ENCODE data around the gene GSTO2. TPM values are rescaled to one million over a fixed set of nuclear protein-coding genes. Genes with fewer than 3 reads are reported as not detected.

Gene GSTO2
- total RNA-seq, 2 experiments from 2014 or later: 1.3 to 1.6 TPM

DNA sequence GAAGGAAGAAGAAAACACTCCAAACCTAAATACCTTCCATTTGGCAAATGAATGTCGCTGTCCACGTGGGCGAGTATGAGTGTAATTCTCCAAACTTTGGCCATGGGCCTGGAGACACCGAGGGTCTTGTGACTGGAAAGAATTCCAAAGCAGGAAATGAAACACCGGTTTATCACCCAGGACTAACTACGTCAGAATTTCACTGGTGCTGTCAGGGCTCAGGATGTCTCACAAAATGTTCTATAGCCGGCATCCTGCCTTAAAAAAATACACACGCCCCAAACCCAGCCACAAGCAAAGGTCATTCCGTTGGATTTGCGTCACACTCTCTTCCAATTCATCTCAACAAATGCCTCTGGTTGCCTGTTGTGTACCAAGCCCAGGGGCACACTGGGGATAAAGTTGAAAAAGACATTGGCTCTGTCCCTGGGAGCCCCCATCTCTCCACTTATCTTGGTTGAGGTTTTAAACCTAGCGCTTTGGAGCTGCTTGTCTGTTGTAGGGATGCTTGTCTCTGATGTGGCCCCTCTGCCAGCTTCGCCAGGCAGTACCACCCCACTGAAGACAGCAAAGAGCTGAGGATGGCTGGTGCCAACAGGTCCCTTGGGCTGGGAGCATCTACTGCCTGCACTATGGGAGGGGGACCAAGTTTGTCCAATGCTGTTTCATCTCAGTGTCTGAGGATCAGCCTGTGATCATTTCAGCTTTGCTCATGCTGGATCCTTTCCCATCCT lies 31.2 kb downstream of the GSTO2 start:
- ChIA-PET CTCF (interaction anchor here (0.9 kb wide), 1 partner anchor 11 kb away, joined by 3 read pairs; no protein-coding TSS in a partner anchor), POLR2A (no interaction called here)

DNA sequence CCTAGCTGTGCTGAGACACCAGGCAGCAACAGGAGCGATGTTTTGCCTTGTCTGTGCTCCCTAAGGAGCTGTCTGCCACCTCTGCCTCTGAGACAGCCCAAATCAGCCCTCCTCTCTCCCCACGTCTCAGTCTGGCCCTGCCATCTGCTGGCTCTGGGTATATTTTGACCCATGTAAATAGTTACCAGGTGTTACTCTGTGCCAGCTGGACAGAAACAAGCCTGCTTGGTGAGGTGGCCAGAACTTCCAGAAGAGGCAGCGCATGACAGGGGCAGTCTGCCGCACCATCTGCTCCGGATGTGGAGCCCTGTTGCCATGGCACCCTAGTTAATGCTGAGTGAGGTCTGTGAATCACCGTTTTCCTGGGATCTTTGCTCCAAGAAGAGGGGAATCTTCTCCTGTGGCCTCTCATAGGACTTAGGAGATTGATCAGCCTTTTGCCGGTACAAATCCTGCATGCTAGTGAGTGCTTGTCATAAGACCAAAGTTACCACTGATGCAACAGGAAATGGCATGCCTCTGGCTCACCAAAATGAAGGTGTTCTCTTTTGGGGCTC lies 31.8 kb downstream of the GSTO2 start:
- ChIA-PET POLR2A (no interaction called here), CTCF (no interaction called here)

DNA sequence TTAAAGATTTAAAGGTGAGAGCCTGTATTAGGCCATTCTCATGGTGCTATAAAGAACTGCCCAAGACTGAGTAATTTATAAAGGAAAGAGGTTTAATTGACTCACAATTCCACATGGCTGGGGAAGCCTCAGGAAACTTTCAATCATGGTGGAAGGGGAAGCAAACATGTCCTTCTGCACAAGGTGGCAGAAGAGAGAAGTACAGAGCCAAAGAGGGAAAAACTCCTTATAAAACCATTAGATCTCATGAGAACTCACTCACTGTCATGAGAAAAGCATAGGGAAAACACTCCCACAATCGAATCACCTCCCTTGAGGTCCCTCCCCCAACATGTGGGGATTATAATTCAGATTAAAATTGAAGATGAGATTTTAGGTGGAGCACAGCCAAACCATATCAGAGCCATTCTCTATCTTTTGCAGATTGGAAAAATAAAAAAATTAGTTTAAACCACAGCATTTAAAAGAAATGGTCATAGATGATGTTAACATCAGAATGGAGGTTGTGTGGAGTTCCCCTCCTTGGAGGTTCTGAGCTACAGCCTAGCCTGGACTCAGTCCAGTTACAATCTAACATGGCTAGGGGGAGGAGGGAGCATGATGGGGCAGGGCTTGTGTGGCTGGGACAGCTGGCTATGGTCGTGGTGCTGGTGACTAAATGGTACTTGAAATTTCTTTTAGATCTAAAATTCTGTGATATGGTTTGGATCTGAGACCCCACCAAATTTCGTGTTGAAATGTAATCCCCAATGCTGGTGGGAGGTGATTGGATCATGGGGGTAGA lies 33.1 kb downstream of the GSTO2 start:
- CTCF ChIA-PET: no interaction called here
- POLR2A ChIA-PET: no interaction called here

DNA sequence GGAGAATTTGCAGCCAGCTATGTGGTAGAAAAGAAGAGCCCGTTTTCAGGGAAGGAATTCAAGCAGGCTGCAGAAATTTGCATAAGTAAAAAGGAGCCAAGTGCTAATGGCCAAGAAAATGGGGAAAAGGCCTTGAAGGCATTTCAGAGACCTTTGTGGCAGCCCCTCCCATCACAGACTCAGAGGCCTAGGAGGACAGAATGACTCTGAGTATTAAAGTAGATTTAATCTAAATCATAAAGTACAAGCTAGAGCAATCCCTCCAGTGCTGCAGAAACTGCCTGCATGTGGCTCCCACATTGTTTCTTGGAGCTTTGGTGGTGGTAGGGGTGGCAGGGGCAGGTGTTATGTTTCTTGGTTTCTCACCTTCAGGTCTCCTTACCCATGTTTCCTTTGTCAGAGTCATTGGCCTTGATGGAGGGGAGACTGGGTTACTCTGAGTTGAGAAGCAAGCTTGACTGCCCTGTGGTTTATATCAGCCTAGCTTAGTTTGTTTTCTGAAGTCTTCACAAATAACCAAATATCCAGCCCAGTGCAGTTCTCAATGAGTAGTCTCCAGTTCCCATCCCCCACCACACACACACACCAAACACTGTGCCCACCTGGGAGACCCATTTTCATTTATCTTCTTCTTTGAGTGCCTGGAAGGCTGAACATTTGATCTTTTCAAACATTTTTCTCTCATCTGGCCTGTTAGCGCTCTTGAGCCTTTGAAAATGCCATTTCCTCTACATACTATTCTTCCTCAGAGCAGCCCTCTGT lies 34.8 kb downstream of the GSTO2 start:
- CTCF ChIA-PET: interaction anchor here (1.1 kb wide), 1 partner anchor 29 kb away, joined by 3 read pairs; no protein-coding TSS in a partner anchor
- POLR2A ChIA-PET: no interaction called here

DNA sequence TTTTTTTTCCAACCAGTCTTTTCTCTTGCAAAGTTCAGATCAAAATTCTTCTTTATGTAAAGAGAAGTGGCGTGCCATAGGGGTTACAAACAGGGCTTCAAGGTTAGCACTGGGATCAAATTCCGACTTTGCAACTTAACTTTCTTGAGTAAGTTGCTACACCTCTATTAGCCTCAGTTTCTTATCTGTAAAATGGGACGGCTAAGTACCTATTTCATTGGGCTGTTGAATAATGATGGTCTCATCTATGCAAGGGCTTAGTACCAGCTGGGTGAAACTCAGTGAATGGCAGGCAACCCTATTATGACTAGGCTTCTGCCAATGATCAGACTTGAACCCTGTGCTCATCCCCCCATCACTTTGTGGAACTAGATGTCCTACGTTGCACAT lies 35.4 kb downstream of the GSTO2 start:
- ChIA-PET CTCF (interaction anchor here (1.8 to 2.7 kb wide), 6 partner anchors 14 to 43 kb away, joined by 3 to 26 read pairs (median 12); no protein-coding TSS in a partner anchor), POLR2A (no interaction called here)

DNA sequence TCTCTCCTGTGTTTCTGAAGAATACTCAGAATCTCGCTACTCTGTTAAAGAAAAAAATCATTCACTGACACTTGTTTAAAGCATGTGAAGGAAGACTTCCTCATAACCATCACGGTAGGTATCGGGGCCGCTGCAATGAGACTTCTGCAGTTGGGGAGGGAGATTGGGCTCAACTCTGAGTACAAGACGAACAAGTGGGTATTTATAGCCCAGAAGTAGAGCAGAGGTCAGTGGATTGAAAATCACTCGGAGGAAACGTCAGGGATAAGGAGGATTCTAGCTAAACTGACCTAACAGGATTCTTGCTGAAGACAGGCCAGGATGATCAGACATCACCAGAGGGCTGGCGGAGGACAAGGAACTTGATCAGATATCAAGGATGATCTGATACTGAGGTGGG lies 35.9 kb downstream of the GSTO2 start:
- POLR2A ChIA-PET: no interaction called here

DNA sequence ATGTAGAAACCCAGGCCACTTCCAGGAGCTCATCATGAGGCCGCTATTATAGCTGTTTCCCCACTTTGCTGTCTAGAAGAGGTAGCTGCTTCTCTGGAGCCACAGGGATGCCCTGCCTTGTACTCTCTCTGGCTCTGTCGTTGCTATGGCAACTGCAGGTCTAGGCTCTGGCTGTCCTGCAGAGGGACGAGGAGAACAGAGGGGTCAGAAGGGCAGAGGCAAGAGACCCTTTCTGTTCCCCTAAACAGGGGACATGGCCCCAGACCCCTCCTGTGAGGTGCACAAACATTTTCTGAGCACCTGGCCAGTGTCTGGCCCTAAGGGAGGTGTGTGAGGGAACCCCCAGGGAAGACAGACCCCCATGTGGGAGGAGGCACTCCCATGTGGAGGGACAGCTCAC lies 37.9 kb downstream of the GSTO2 start:
- CTCF ChIA-PET: interaction anchor here (0.8 to 4.4 kb wide), 10 partner anchors 11 to 241 kb away, joined by 4 to 40 read pairs (median 13); partner anchors contain the start of genes CFAP58, GSTO2 and ITPRIP
- POLR2A ChIA-PET: interaction anchor here (1.1 kb wide), 1 partner anchor 31 kb away, joined by 4 read pairs; the partner anchor contains the start of gene ITPRIP

More for the DNA sequence above, 35.9 kb downstream of the GSTO2 start:
- CTCF ChIA-PET: interaction anchor here (0.6 to 4.4 kb wide), 17 partner anchors 10 to 49 kb away, joined by 3 to 40 read pairs (median 7); partner anchors contain the start of genes CFAP58, GSTO2 and ITPRIP

DNA sequence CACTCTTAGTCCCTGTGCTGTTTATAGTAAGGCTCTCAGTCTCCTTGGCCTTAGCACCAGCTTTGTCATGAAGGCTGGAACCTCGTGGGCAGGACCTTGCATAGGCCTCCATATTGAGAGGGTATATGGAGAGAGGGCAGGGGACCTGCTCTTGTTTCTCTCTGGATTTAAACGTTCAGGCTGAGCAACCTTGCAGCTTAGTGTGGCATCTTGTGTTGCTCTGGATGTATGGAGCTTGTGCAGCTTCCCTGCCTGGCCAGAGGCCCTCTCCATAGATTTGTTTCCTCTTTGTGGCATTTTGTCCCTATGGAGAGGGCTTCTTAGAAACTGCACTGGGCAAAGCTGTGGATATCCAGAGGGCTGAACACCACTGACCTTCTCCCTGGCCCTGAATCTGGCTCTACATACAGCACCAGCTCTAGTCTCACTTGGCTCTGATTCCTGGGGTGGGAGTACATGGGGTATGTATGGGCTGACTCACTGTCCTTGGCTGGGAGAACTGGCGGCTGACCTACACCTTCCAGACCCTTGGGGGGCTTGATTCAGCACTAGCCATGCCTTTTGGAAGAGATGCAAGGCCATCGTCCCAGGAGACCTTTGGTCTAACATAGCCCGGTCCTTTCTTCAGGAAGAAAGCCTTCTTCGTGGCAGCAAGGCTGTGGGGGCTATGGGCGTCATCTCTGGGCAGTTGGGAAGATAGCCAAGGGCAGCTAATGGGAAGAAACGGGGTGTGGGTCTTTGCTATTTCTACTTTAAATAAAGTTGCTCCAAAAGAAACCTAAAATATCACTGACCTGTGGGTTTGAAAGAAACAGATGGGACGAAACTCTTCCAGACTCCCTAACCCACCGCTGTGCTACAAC lies 38.8 kb downstream of the GSTO2 start:
- POLR2A ChIA-PET: interaction anchor here (1.1 kb wide), 1 partner anchor 30 kb away, joined by 4 read pairs; the partner anchor contains the start of gene ITPRIP
- CTCF ChIA-PET: interaction anchor here (0.9 to 4.4 kb wide), 5 partner anchors 10 to 46 kb away, joined by 4 to 40 read pairs (median 6); partner anchors contain the start of genes CFAP58 and ITPRIP

DNA sequence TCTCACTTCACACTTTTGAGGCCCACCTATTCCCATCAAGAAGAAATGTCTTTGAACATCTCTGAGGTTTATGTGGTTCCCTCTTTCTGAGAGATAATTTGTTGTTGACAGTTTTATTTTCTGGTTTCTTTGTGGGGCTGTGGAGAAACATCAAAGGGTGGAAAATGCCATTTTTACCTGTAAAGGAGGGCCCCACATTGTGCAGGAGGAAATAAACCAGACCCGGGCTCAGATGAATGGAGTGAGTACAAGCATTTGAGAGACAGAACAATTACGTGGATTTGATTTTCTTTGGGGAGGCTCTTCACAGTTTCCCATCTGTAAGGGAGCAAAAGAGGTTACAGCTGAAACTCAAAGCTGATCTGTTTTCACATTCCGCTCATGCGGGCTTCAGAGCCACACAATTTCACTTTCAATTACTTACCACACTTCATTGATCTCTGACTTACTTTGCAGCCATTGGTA lies 39.5 kb downstream of the GSTO2 start:
- ChIA-PET POLR2A (no interaction called here), CTCF (interaction anchor here (0.9 to 4.4 kb wide), 2 partner anchors 30 to 42 kb away, joined by 4 to 40 read pairs; partner anchors contain the start of gene ITPRIP)

DNA sequence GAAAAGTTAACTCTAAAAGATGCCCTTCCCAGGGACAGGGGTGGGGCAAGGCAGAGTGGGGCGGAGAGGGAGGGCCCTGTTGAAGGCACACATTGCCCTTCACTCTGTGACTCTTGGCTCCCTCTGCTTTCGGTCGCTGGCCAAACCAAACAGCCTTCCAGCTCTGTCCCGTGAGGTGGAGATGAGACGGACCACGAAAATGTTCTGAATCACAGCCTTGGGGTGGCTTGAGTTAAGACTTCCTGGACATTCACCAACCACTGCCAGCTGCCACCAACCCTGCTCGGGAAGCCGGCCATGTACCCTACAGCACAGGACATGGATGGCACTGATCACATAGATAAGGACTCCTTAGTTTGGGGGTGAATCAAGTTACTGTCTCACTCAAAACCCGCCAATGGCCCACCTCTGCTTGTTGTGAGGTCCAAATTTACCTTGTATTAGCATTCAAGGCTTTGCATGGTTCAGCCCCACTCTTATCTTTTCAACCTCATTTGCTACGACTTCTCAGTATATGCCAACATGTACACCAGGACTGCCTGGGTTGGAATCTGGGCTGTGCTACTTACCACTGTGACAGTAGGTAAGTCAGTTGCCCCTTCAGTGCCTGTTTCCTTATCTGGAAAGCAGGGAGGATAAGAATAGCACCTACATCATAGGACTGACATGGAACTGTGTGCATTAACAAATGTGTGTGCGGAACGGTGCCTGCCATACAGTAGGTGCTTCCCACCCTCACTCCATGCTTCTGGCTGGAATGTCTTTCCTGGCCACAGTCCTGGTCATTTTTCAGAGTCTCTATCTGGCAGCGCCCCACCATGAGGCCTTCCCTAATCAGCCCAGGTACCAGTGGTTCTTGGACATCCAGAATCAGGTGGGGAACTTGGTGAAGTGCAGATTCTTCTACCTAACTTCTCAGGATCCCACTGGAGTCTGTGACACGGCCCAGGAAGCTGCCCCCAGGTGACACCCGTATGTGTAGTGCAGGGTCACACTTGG lies 41.3 kb downstream of the GSTO2 start:
- ChIA-PET POLR2A (no interaction called here), CTCF (interaction anchor here (0.9 to 2.9 kb wide), 3 partner anchors 11 to 19 kb away, joined by 3 to 11 read pairs (median 3); no protein-coding TSS in a partner anchor)

DNA sequence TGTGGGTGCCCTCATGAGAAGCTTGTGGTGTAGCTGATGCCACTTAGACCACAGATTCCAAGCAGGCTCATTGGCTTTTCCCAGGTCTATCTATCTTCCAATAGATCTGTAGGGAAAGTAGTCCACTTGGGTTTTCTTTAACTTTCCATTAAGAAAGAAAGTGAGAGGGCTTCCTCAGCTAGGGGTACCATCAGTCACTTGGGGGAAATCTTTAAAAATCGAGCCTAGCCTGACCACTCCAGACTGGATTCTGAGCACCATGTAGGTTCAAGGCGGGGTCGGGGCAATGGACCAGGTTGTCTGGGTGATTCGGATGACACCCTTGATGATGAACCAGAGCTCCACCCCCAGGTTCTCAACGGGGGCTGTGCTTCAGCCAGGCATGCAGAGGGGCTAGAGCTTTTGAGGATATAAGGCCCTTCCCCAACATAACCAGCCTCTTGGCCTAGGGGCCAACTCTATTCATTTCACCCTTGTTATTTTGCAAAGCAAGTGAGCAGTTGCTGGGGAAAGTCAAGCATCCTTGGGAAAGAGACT lies 42.3 kb downstream of the GSTO2 start:
- ChIA-PET CTCF (interaction anchor here (0.9 to 2.9 kb wide), 4 partner anchors 12 to 40 kb away, joined by 3 to 11 read pairs (median 4); no protein-coding TSS in a partner anchor), POLR2A (interaction anchor here (0.5 kb wide), 1 partner anchor 11 kb away, joined by 6 read pairs; no protein-coding TSS in a partner anchor)

DNA sequence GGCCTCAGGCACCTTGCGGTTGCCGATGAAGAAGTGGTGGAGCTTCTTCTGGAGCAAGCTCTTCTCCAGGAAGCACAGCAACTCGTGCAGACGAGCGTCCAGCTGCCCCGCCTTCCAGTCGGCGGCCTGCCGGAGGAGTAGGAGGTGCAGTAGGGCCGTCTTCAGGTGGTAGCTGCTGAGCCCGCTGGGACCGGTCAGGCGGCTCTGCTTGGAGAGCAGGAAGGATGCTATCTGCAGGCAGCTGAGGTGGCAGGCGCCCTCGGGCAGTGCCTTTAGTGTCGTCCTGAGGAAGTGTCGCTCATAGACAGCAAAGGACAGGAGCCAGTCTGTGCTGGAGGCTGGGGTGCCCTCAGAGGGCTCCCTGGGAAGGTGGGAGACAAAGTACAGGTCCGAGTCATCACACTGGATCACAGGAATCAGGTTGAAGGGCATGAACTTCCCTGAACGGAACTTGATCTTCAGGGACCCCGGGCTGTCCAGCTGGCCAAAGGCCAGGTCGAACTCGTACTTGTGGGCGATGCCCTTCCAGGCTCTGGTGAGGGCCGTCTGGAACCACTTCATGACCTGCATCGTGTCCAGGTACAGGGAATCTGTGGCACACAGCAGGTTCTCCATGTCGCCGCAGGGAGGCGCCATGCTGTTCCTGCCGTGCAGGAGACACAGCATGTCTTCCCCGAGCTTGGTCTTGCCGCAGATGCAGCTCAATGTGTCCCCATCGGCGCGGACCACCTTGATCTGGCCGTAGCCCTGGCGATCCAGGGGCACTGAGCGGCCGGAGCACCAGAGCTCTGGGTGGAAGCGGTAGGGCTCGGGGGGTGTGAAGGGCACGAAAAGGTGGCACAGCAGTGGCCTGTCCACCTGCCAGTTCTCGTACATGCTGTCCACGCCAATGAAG lies 45.9 kb downstream of the GSTO2 start:
- ChIA-PET POLR2A (interaction anchor here (0.8 kb wide), 1 partner anchor 45 kb away, joined by 3 read pairs; no protein-coding TSS in a partner anchor), CTCF (interaction anchor here (0.8 to 3.6 kb wide), 4 partner anchors 9 to 36 kb away, joined by 3 to 12 read pairs (median 4); no protein-coding TSS in a partner anchor)

DNA sequence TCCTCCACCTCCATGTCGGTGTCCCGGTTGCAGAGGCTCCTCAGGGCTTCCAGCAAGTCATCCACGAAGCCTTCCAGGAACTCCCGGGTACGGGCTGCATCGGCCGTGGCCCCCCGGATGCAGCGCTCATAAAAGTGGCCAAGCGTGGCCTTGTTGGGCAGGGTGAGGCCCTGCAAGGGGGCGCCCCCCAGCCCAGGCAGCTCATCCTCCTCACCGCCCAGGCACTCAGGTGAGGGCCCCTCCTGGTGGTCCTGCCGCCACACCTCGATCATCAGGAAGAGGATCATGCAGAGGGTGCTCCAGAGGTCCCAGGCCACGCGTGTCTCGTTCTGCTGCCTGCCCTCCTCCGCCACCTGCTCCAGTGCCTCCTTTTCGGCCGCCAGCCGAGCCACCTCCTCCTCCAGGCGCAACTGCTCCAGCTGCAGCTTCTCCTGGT lies 46.5 kb downstream of the GSTO2 start:
- ChIA-PET POLR2A (no interaction called here), CTCF (interaction anchor here (1.2 to 3.6 kb wide), 3 partner anchors 10 to 24 kb away, joined by 3 to 12 read pairs (median 4); no protein-coding TSS in a partner anchor)

DNA sequence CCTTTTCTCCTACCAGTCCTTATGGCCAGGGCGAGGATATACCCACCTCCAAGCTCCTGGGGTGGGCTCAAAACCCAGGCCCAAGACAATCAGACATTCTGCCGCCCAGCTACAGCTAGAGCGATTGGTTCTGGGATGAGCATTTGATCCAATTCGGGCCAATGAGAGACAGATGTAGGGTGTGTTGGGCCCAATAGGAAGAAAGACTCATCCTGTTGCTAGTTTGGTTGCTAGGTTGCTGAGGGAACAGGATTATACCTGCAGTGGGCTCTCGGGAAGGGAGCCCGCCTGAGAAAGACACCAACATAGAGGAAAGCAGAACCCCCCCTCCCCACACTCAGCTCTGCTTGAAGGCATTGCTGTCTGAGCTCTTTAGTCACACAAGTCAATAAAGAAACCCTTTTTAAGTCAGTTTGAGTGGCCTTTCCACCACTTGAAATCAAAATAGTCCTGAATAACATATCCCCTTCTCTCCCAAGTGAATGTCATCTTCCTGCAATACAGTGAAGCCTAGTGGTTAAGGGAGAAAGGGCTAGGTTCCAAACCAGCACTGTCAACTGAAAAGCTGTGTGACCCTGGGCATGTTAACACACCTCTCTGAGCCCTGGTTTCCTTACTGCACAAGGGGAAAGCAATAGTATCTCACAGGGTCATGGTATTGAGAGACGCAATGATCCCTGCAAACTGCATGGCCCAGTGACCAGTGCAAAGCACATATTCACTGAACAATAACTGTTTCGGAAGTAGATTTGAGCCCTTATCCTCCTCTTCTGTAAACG lies 47.5 kb downstream of the GSTO2 start:
- CTCF ChIA-PET: interaction anchor here (3.6 kb wide), 1 partner anchor 11 kb away, joined by 12 read pairs; no protein-coding TSS in a partner anchor
- POLR2A ChIA-PET: no interaction called here
